Activated CD8-positive, alpha-beta memory T cell treated with anti-CD3 and anti-CD28 coated beads for 4 hours (primary cell): ENCODE results near the gene VIM.
"Not testable (repeated sequence)": the region's sequence is repeated elsewhere in the genome, so short reads cannot be mapped to it uniquely, and the experiment has no call there.

ENCODE experiments used
- DNase-seq, 2 donors: peaks; one replicate each; pipeline ENCODE4 v3.0.0-alpha.2; 2020; ENCODE audit warnings: low read depth in 2 of 2

The VIM gene

GRCh38 chr10:17232276-17232960 lies 4.4 kb downstream of the VIM start:
- no peak for DNase-seq

- DNase-seq, result no peak
These were observed 5.4 kb downstream of the VIM start for GRCh38 chr10:17233286-17233991.

GRCh38 chr10:17234431-17234945 lies 6.4 kb downstream of the VIM start:
- no peak for DNase-seq

- DNase-seq, result no peak
These were observed 7.1 kb downstream of the VIM start for GRCh38 chr10:17235136-17235535.

GRCh38 chr10:17236468-17237148 lies 8.6 kb downstream of the VIM start:
- DNase-seq, result no peak

GRCh38 chr10:17237149-17237527 lies 9.1 kb downstream of the VIM start:
- no peak for DNase-seq

GRCh38 chr10:17237915-17238444 lies 9.9 kb downstream of the VIM start:
- no peak for DNase-seq

- DNase-seq, result no peak
These were observed 10.6 kb downstream of the VIM start for GRCh38 chr10:17238445-17239291.

- no peak for DNase-seq
These were observed 11.5 kb downstream of the VIM start for GRCh38 chr10:17239345-17240085.

GRCh38 chr10:17240096-17240495 lies 12.1 kb downstream of the VIM start:
- DNase-seq, result no peak

- DNase-seq, result no peak
These were observed 12.6 kb downstream of the VIM start for GRCh38 chr10:17240616-17241015.

- no peak for DNase-seq
These were observed 13.7 kb downstream of the VIM start for GRCh38 chr10:17241611-17242333.

GRCh38 chr10:17244700-17245365 lies 16.8 kb downstream of the VIM start:
- DNase-seq, result no peak

GRCh38 chr10:17247210-17247609 lies 19.2 kb downstream of the VIM start:
- DNase-seq, result no peak

GRCh38 chr10:17248964-17249363 lies 20.9 kb downstream of the VIM start:
- DNase-seq, result no peak

- DNase-seq, result no peak
These were observed 21.8 kb downstream of the VIM start for GRCh38 chr10:17249820-17250219.

GRCh38 chr10:17250736-17251135 lies 22.7 kb downstream of the VIM start:
- DNase-seq, result no peak

GRCh38 chr10:17254543-17255050 lies 26.6 kb downstream of the VIM start:
- not testable (repeated sequence) for DNase-seq

- DNase-seq, result no peak
These were observed 27.5 kb downstream of the VIM start for GRCh38 chr10:17255512-17255911.
